Lower lobe of right lung (tissue), 2 donors: ENCODE data around the gene RNU1-3. TPM values are rescaled to one million over a fixed set of nuclear protein-coding genes. Genes with fewer than 3 reads are reported as not detected.
"Not testable (repeated sequence)": the region's sequence is repeated elsewhere in the genome, so short reads cannot be mapped to it uniquely, and the experiment has no call there.

Experiments
- ATAC-seq, 2 donors: fragments of 200-7000 bp; cut with Tn5 transposase; one replicate each; pipeline ENCODE4 v1.9.1; 2020 to 2022; ENCODE audit warnings: mild to moderate bottlenecking in 2 of 2, moderate library complexity in 2 of 2
- DNase-seq: peaks from one replicate; pipeline ENCODE4 v3.0.0-alpha.2; 2020
- H3K27ac ChIP-seq: fragments of 200-600 bp; one replicate; pipeline ENCODE4 v1.8.0; 2022
- H3K27me3 ChIP-seq: fragments of 200-600 bp; one replicate; pipeline ENCODE4 v1.8.0; 2022; ENCODE audit warnings: low read depth
- H3K36me3 ChIP-seq: fragments of 200-600 bp; one replicate; pipeline ENCODE4 v1.8.0; 2022; ENCODE audit warnings: mild to moderate bottlenecking
- H3K4me1 ChIP-seq: fragments of 200-600 bp; one replicate; pipeline ENCODE4 v1.8.0; 2022
- H3K4me3 ChIP-seq: fragments of 200-600 bp; one replicate; pipeline ENCODE4 v1.8.0; 2022; ENCODE audit warnings: mild to moderate bottlenecking
- H3K9me3 ChIP-seq: fragments of 200-600 bp; one replicate; pipeline ENCODE4 v1.8.0; 2022
- intact Hi-C: fragments of 100-400 bp; cut with DNase I; formaldehyde crosslinking; loops from one replicate; pipeline ENCODE4 v1.11.0; 2022
- total RNA-seq: library from RNA; stranded (reverse); fragmentation: NEBNext Ultra II Directional; extraction: Animal tissue kit (Norgen Biotek cat#: 25700); gene quantifications from one replicate; pipeline ENCODE4 v1.2.1, GENCODE V29; 2021
- TF ChIP-seq, protein P1 (sequence below): fragments of 200-600 bp; IDR thresholded peaks from one replicate; pipeline ENCODE4 v1.8.0; 2022; ENCODE audit warnings: antibody characterized with exemption, mild to moderate bottlenecking
- donor health status: DM: no; HTN: yes; CAD: no; lungs with severe emphysema.

RNU1-3 gene
- total RNA-seq, 1 donor from 2014 or later: 6,803 TPM

DNA sequence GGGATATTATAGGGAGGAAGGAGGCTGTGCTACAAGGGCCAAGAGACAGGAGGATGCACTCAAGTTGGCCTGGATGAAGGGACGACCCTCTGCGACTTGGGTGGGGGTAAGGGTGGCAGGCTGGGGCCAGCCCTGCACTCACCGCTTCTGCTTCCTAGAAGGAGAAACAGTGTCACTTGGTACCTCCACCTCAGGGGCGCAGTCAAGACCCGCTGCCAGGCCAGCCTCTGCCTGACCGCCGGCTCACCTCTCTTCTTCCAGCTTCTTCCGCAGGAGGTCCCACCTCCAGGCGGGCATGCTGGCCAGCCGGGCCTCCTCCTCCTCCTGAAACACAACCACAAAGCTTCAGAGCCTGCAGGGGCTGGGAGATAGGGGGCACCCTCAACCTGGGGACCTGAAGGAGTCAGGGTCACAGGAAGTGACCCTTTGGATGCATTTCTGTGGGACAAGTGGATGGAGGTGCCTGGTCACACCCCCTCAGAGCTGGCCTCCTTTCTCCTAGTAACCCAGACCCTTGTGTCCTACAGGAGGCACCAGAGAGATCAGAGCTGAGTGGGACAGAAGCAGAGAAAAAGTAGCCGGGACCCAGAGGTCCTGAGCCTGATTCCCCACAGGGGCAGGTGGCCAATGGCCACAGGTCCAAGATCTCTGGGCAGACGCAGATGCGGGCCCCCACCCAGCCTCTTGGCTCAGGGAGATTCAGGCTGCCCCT is 24.4 kb upstream of the RNU1-3 start:
- ATAC-seq, H3K4me1 ChIP-seq, H3K27me3 ChIP-seq, intact Hi-C loops, H3K4me3 ChIP-seq, DNase-seq, H3K9me3 ChIP-seq, H3K27ac ChIP-seq, H3K36me3 ChIP-seq: not testable (repeated sequence)

DNA sequence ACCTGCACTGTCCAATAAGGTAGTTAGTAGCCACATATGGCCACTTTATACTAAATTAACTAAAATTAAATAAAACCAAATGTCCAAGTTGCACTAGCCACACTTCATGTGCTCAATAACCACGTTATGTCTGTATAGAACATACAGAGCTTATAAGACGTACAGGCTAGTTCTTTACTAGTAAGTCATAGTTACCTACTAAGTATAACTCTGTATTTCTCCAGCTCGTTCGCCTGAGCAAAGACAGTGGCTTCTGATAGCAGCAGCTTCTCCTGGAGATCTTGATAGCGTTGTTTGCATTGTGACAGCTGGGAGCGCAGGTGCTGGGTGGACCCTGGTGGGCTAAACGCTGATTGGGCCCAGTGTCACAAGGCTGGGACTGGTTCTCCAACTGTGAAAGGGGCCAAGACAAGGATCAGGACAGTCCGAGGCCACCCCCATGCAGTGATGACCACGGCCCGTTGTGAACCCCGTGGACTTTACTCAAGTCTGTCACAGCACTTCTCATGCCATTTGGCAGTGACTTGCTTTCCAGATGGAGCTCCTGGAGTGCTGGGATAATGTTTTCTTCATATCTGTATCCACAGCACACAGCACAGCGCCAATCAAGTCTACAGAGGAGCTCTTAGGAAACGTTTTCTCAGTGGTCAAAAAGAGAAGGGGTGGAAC is 20.5 kb upstream of the RNU1-3 start:
- intact Hi-C loops, H3K4me3 ChIP-seq, H3K36me3 ChIP-seq, H3K4me1 ChIP-seq, ATAC-seq, H3K27ac ChIP-seq, H3K27me3 ChIP-seq, H3K9me3 ChIP-seq, DNase-seq: not testable (repeated sequence)

DNA sequence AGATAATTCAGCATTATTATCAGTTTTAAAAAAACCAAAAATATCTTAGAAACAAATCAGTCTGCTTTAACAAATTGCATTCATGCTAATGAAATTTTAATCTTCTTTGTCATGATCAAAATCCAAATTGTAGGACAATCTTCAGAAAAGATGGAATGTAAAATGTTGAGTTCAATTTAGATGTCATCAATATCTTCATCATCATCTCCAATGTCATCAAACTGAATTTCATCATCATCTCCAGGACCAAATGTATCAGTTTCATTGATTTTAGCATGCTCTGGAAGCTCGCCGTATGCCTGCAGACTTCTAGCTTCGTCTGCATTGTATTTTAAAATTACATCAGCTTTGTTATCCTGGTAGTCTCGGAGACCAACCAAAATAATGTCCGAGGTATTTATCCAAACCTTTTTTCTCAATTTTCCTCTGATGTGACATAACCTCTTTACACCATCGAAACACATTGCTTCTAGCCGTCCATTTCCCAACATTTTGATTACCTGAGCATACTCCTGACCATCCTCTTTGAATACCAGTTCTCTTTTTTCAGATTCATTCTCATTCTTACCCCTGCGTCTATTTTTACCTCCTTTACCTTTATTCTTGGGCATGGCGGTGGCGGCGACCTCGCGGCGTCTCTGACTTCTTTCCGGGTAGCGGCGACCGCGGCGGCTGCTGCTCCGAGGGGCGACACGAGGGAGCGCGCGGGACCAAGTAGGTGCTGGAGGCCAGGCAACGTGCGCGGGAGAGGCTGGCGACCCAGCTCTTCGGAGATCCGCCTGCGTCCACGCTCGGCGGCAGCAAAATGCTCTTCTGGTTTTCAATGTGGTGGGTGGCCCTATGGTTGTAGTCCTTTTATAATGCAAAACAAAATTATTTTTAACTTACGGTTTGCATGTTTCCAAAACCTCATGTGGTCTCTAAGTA is 19.0 kb upstream of the RNU1-3 start:
- DNase-seq, H3K27me3 ChIP-seq, H3K27ac ChIP-seq, H3K9me3 ChIP-seq, H3K4me3 ChIP-seq, H3K36me3 ChIP-seq, intact Hi-C loops, H3K4me1 ChIP-seq: not testable (repeated sequence)
- ATAC-seq: peak in 1 of 2 donors; percentile 43

DNA sequence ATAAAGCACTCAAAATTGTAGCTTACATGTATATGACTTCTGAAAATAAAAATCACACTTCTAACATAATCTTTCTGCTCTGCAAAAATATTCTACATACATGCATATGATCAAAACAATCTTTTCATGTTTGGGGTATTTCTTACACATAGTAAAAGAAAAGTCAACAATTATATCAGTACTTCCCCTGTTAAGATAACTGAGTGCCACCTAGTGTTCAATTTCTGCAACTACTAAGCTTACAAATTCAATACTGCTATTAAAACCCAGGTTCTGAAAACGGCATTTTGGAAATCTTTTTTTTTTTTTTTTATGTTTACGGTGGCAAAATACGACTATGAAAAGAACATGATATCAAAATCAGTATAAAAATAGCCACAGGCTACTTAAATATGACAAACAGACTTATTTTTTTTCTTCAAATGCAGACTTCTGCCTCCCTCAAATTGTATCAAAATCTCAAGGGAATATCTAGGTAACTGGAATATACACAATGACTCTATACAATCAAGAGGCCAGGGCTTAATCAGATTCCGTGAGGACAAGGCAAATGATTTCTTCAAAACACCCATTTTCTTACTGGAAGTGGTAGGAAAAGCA is 18.1 kb upstream of the RNU1-3 start:
- H3K4me3 ChIP-seq, H3K9me3 ChIP-seq, DNase-seq, intact Hi-C loops, H3K36me3 ChIP-seq, H3K27ac ChIP-seq, H3K27me3 ChIP-seq, H3K4me1 ChIP-seq: not testable (repeated sequence)
- peak in 1 of 2 donors; percentile 85 for ATAC-seq
- TF ChIP-seq, protein P1, sequence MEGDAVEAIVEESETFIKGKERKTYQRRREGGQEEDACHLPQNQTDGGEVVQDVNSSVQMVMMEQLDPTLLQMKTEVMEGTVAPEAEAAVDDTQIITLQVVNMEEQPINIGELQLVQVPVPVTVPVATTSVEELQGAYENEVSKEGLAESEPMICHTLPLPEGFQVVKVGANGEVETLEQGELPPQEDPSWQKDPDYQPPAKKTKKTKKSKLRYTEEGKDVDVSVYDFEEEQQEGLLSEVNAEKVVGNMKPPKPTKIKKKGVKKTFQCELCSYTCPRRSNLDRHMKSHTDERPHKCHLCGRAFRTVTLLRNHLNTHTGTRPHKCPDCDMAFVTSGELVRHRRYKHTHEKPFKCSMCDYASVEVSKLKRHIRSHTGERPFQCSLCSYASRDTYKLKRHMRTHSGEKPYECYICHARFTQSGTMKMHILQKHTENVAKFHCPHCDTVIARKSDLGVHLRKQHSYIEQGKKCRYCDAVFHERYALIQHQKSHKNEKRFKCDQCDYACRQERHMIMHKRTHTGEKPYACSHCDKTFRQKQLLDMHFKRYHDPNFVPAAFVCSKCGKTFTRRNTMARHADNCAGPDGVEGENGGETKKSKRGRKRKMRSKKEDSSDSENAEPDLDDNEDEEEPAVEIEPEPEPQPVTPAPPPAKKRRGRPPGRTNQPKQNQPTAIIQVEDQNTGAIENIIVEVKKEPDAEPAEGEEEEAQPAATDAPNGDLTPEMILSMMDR: peak; percentile 39

DNA sequence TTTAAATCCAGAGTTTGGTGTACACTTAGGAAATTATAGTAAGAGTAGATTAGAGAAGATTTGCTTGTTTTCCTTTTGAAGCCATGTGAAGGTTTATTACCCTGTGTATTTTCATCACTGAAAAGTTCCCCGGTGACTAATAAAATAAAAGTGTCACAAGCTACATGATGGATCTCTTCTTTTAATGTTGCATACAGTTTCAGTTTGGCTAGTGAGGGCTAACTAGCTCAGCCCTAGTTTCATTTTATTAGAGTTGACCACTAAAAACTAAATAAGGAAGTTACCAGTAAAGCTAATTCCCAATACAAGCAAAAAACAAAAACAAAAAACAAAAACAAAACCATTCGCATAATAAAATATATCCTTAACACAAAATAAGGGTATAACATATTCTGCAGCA is 17.4 kb upstream of the RNU1-3 start:
- intact Hi-C loops, DNase-seq, H3K4me3 ChIP-seq, H3K27me3 ChIP-seq, H3K4me1 ChIP-seq, H3K27ac ChIP-seq, H3K36me3 ChIP-seq, H3K9me3 ChIP-seq: not testable (repeated sequence)
- peak in 1 of 2 donors; percentile 36 for ATAC-seq

DNA sequence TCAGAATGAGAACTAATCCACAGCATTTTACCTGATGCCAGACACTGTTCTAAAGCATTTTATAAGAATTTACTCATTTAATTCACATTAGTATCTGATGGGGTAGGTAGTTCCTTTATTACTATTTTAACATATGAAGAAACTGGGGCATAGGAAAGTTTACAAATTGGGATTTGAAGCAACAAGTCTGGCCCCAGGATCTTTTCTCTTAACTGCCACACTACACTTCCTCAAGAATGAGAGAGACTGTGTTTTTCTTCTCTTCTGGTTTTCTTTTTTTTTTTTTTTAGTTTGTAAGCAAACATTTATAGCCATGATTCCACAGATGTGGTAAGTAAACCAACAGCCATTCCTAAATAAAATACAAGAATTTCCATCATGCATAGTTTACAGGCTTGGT is 16.1 kb upstream of the RNU1-3 start:
- intact Hi-C loops, H3K9me3 ChIP-seq, ATAC-seq: not testable (repeated sequence)

DNA sequence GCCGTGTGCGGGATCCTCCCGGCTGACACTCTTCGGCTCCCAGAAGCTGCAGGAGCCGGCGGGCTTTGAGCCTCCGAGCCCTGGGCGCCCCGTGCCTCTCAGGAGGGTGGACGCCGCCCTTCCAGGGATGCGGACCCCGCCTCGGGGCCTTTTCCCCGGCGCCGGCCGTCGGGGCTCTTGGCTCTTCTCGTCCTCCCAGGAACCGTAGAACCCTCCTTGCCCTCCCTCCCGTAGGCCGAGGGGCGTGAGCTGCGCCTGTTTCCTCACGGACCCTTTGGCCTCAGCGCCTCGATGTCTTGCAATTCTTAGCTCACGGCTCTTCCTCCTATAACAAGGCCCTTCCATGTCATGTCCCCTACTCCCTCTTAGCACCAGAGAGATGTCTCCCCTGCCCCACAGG is 13.6 kb upstream of the RNU1-3 start:
- H3K27me3 ChIP-seq, intact Hi-C loops, H3K27ac ChIP-seq, H3K36me3 ChIP-seq, H3K4me1 ChIP-seq, H3K9me3 ChIP-seq, H3K4me3 ChIP-seq: not testable (repeated sequence)
- ATAC-seq (peak in 1 of 2 donors; percentile 29), DNase-seq (peak; percentile 32)

More for the DNA sequence above, 16.1 kb upstream of the RNU1-3 start:
- H3K4me3 ChIP-seq, H3K4me1 ChIP-seq, H3K36me3 ChIP-seq, DNase-seq, H3K27ac ChIP-seq, H3K27me3 ChIP-seq: not testable (repeated sequence)
